Upper lobe of left lung (tissue), 4 donors: ENCODE data around the gene TGM2.

Experiments
- CTCF ChIP-seq, 6 experiments: fragments of 450-650 bp in 4 of 6; fragments of 200-600 bp in 2 of 6; sonication (generic) in 2 of 6; IDR thresholded peaks; one replicate each; pipeline ENCODE4 v1.5.1; 2016 to 2019; ENCODE audit warnings: antibody characterized with exemption in 6 of 6
- POLR2A ChIP-seq, 4 donors: fragments of 450-650 bp; IDR thresholded peaks; one replicate each; pipeline ENCODE4 v1.5.1; 2016 to 2017; ENCODE audit warnings: antibody characterized with exemption in 4 of 4, mild to moderate bottlenecking in 2 of 4
- POLR2AphosphoS5 ChIP-seq, 2 donors: sonication (generic); formaldehyde crosslinking; IDR thresholded peaks; one replicate each; pipeline ENCODE4 v1.5.1; 2017; ENCODE audit warnings: antibody characterized with exemption in 2 of 2

- TF ChIP-seq CTCF (IDR thresholded peaks at IDR 0.05) (no peak), POLR2A (IDR thresholded peaks at IDR 0.05) (no peak), POLR2AphosphoS5 (IDR thresholded peaks at IDR 0.05) (no peak)
Measured at GRCh38 chr20:38112930-38113294, 52.2 kb downstream of the TGM2 start.
